GM06990 (cell line): ENCODE data around the gene PPFIBP2.
"Not testable (repeated sequence)": the region's sequence is repeated elsewhere in the genome, so short reads cannot be mapped to it uniquely, and the experiment has no call there.

ENCODE experiments used
- DNase-seq: peaks from one replicate; pipeline ENCODE4 v3.0.0-alpha.2; 2011; ENCODE audit not compliant: insufficient read length; ENCODE audit errors: extremely low read depth
- H3K27me3 ChIP-seq: replicated peaks from 2 replicates; pipeline ENCODE4 v1.6.0; 2011; ENCODE audit warnings: low read length; ENCODE audit not compliant: control insufficient read depth, insufficient read depth
- H3K36me3 ChIP-seq: 2 replicates; pipeline ENCODE4 v1.5.1; 2011; ENCODE audit warnings: low read length; ENCODE audit not compliant: control insufficient read depth, insufficient read depth
- H3K4me3 ChIP-seq: replicated peaks from 2 replicates; pipeline ENCODE4 v1.5.1; 2011; ENCODE audit warnings: low read depth, mild to moderate bottlenecking, control low read depth, low read length
- CTCF ChIP-seq: IDR thresholded peaks from 2 replicates; pipeline ENCODE4 v1.5.1; 2011; ENCODE audit warnings: low read length, control low read depth, mild to moderate bottlenecking, inconsistent platforms; ENCODE audit not compliant: insufficient read depth, poor library complexity, severe bottlenecking

The PPFIBP2 gene

GRCh38 chr11:7516475-7516874, 2.7 kb downstream of the PPFIBP2 start:
- TF ChIP-seq CTCF = no peak
- H3K36me3 ChIP-seq = no peaks in the 10 kb centered on the region
- no peaks in the 10 kb centered on the region for H3K27me3 ChIP-seq
- DNase-seq = no peak
- H3K4me3 ChIP-seq = peak overlapping the region; percentile 97

- DNase-seq, H3K4me3 ChIP-seq, H3K36me3 ChIP-seq, H3K27me3 ChIP-seq: not testable (repeated sequence)
These were observed 3.9 kb downstream of the PPFIBP2 start for GRCh38 chr11:7517743-7518142.

- no peak for DNase-seq
- Histone ChIP-seq H3K36me3 (no peaks in the 10 kb centered on the region), H3K4me3 (peak overlapping the region; percentile 72), H3K27me3 (no peaks in the 10 kb centered on the region)
- TF ChIP-seq CTCF = no peak
These were observed 5.2 kb downstream of the PPFIBP2 start for GRCh38 chr11:7518811-7519562.

- no peak for TF ChIP-seq CTCF
- Histone ChIP-seq H3K36me3 (no peaks in the 10 kb centered on the region), H3K4me3 (peak overlapping the region; percentile 72), H3K27me3 (no peaks in the 10 kb centered on the region)
- DNase-seq = peak; percentile 53
These were observed 6.5 kb downstream of the PPFIBP2 start for GRCh38 chr11:7520011-7520942.

- TF ChIP-seq CTCF = no peak
- DNase-seq = peak; percentile 49
- H3K36me3 ChIP-seq = no peaks in the 10 kb centered on the region
- no peaks in the 10 kb centered on the region for H3K27me3 ChIP-seq
- peak overlapping the region; percentile 36; the same call in 1 of the 2 replicates for H3K4me3 ChIP-seq
These were observed 7.2 kb downstream of the PPFIBP2 start for GRCh38 chr11:7520981-7521487.

GRCh38 chr11:7522121-7522520, 8.3 kb downstream of the PPFIBP2 start:
- Histone ChIP-seq H3K27me3 (no peaks in the 10 kb centered on the region), H3K4me3 (no peak overlapping the region), H3K36me3 (no peaks in the 10 kb centered on the region)
- no peak for DNase-seq
- no peak for TF ChIP-seq CTCF
